Loucy (cell line): ENCODE data around the gene TBX5.

ENCODE experiments used
- EZH2phosphoT487 ChIP-seq: fragments of 200-600 bp; IDR thresholded peaks from 2 replicates; pipeline ENCODE4 v1.6.1; 2018; ENCODE audit warnings: antibody characterized with exemption, mild to moderate bottlenecking, moderate library complexity, borderline replicate concordance
- TF ChIP-seq, protein P1 (sequence below): fragments of 200-600 bp; sonication (generic); conservative IDR thresholded peaks from 2 replicates; pipeline ENCODE4 v1.5.1; 2014; ENCODE audit warnings: mild to moderate bottlenecking, antibody characterized with exemption, low read length

GRCh38 chr12:114409852-114410600 is 4.1 kb upstream of the TBX5 start:
- TF ChIP-seq, protein P1, sequence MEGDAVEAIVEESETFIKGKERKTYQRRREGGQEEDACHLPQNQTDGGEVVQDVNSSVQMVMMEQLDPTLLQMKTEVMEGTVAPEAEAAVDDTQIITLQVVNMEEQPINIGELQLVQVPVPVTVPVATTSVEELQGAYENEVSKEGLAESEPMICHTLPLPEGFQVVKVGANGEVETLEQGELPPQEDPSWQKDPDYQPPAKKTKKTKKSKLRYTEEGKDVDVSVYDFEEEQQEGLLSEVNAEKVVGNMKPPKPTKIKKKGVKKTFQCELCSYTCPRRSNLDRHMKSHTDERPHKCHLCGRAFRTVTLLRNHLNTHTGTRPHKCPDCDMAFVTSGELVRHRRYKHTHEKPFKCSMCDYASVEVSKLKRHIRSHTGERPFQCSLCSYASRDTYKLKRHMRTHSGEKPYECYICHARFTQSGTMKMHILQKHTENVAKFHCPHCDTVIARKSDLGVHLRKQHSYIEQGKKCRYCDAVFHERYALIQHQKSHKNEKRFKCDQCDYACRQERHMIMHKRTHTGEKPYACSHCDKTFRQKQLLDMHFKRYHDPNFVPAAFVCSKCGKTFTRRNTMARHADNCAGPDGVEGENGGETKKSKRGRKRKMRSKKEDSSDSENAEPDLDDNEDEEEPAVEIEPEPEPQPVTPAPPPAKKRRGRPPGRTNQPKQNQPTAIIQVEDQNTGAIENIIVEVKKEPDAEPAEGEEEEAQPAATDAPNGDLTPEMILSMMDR, result no peak
- TF ChIP-seq EZH2phosphoT487, result no peak
